Amniotic epithelial cell (primary cell): ENCODE measurements around the gene KPNA6.
"Not testable (repeated sequence)": the region's sequence is repeated elsewhere in the genome, so short reads cannot be mapped to it uniquely, and the experiment has no call there.

ENCODE experiments used
- DNase-seq: peaks from one replicate; pipeline ENCODE4 v3.0.0-alpha.2; 2010; ENCODE audit warnings: low read depth

Gene KPNA6

GRCh38 chr1:32107742-32108661 lies at the start of gene KPNA6:
TSS of gene KPNA6 (plus strand) at chr1:32108056. CDS start at chr1:32108131, 75 bp downstream.
- DNase-seq = peak; percentile 95

- DNase-seq = no peak
These were observed 46.9 kb upstream of the KPNA6 start for GRCh38 chr1:32060914-32061313.

GRCh38 chr1:32062867-32063230 lies 45.0 kb upstream of the KPNA6 start:
- no peak for DNase-seq

DNA sequence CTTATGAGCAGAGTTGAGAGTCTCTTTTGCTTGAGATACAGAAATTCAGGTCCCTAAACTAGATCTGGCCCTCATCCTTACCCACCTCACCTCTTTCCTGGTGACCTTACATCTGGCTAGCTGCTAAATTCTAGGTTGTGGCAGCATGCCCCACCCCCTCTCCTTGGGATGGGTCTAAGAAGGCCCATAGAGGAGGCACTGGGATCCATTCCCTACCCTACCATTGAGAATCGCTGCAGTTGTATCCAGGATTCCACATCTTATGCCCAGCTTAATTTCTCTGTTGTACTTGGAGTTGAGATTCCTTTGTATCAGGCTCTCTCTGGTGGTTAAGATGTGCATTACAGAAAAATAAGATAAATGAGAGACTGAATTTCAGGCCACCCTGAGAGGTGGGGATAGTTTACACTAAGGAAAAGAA lies 44.6 kb upstream of the KPNA6 start:
- DNase-seq = peak; percentile 70

- DNase-seq = not testable (repeated sequence)
These were observed 42.0 kb upstream of the KPNA6 start for GRCh38 chr1:32065613-32066488.

GRCh38 chr1:32066489-32066873 lies 41.4 kb upstream of the KPNA6 start:
- peak; percentile 64 for DNase-seq

- DNase-seq = peak; percentile 53
These were observed 38.8 kb upstream of the KPNA6 start for GRCh38 chr1:32068957-32069588.

- DNase-seq = peak; percentile 55
These were observed 35.9 kb upstream of the KPNA6 start for GRCh38 chr1:32071758-32072621.

- DNase-seq = peak; percentile 94
These were observed 35.1 kb upstream of the KPNA6 start, which contains the start of gene TMEM39B for GRCh38 chr1:32072622-32073298. TSS of gene TMEM39B (plus strand) at chr1:32072939. CDS start at chr1:32073048, 109 bp downstream.

DNA sequence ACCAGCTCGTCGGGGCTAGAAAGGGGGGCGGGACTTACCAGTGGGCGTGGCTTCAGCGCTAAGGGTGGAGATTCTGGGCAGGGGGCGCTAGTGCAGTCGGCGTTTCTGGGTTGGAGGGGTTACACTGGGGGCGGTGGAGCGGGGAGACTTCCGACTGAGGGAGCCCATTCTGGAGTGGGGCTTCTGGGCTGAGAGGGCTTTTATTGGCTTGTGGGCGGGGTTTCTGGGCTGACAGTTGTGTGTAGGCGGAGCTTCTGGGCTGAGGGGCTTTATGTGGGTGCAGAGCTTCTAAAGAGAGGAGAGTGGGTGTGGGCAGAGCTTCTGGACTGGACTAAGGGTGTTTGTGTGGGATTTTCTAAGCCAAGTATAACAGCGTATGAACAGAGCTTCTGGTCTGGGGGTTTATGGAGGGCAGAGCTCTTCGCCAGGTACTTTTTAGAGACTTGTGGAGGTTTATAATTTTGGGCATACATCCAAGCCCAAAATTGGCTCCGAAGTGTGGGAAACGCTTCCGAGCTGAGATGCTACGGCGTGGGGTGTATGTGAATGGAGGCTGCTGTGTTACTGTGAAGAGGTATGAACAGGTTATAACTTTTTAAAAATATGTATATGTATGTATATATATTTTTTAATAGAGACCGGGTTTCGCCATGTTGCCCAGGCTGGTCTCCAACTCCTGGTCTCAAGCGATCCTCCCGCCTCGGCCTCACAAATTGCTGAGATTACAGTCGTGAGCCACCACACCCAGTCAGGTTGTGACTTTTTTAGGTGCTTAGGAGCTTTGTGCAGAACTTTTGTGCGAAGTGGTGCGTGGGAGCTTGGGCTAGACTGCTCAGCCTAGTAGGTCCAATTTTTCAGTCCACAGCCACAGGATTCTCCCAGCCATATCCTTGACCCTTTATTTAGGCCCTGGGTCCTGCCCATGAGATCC lies 34.3 kb upstream of the KPNA6 start:
- no peak for DNase-seq

GRCh38 chr1:32074841-32075240 lies 33.0 kb upstream of the KPNA6 start:
- no peak for DNase-seq

DNA sequence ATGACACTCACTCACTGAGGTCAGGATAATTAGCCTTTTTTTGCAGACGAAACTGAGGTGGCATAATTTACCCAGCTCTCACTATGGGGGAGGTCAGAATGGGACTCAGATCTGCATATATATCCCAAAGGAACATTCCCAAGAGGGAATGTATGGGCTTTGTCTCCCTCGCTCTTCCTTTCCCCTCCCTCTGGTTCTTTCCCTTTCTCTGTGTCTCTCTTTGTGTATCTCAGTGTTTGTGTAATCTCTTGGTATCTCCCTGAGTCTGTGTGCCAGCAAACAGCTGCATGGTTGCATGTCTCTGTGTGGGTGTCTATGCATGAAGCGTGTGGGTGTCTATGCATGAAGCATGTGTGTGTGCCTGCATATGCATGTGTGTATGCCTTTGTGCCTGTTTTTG lies 30.4 kb upstream of the KPNA6 start:
- no peak for DNase-seq

GRCh38 chr1:32082022-32082421 lies 25.8 kb upstream of the KPNA6 start:
- no peak for DNase-seq

DNA sequence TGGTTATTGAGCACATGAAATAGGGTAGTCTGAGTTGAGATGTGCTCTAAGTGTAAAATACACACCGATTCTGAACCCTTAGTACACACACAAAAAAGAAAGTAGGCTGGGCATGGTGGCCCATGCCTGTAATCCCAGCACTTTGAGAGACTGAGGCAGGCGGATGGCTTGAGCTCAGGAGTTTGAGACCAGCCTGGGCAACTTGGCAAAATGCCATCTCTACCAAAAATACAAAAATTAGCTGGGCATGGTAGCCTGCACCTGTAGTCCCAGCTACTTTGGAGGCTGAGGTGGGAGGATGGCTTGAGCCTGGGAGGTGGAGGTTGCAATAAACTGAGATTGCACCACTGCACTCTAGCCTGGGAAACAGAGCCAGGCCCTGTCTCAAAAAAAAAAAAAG lies 21.5 kb upstream of the KPNA6 start:
- DNase-seq = not testable (repeated sequence)

- DNase-seq = no peak
These were observed 16.7 kb upstream of the KPNA6 start for GRCh38 chr1:32091176-32091575.

DNA sequence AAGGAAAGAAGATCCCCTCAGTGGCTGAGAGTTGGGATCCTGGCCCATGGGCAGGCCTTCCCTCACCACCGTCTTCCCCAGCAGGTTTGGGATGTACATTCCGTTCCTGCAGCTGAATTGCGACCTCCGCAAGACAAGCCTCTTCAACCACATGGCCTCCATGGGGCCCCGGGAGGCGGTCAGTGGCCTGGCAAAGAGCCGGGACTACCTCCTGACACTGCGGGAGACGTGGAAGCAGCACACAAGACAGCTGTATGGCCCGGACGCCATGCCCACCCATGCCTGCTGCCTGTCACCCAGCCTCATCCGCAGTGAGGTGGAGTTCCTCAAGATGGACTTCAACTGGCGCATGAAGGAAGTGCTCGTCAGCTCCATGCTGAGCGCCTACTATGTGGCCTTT lies 16.3 kb upstream of the KPNA6 start:
- DNase-seq = no peak

DNA sequence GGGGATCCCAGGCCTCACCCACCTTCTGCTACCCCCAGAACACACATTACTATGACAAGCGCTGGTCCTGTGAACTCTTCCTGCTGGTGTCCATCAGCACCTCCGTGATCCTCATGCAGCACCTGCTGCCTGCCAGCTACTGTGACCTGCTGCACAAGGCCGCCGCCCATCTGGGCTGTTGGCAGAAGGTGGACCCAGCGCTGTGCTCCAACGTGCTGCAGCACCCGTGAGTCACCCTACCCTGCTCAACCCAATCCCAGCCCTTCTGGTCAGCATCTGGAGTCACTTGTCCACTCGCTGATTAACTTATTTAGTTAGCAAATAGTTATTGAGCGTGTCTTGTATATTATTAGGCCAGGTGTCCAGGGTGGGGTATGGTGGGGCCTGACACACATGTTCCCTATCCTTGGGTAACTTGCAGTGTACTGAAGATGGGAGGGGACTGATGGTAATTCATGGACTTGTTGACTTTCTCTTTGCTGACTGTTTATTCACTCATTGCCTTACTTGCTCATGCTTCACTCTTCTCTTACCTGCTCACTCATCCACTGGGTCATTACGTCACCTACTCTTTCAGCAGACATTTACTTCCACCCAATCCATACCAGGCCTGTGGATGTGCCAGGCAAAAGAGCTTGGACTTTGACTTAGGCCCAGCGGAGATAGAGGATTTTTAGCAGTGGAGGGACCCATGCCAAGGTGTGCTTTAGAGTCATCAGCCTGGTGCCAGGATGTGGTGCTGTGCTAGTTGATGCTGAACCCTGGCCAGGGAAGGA lies 12.9 kb upstream of the KPNA6 start:
- no peak for DNase-seq

- DNase-seq = no peak
These were observed 8.4 kb upstream of the KPNA6 start for GRCh38 chr1:32099426-32099825.

DNA sequence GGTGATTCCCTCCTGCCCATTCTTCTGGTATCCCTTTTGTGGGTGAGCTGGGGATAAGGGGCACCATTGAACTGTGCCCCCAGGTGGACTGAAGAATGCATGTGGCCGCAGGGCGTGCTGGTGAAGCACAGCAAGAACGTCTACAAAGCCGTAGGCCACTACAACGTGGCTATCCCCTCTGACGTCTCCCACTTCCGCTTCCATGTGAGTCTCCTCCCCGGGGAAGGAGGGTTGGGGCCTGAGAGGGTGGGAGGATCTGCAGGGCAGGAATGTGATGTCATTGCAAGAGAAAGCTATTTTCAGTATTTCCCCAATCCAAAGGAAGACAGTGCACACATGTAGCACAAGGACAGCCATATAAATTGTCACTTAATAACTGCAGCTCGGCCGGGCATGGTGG lies 7.5 kb upstream of the KPNA6 start:
- peak; percentile 62 for DNase-seq
